ENCODE results near the gene TRAPPC4.
"Not testable (repeated sequence)": the region's sequence is repeated elsewhere in the genome, so short reads cannot be mapped to it uniquely, and the experiment has no call there.

Gene TRAPPC4, protein sequence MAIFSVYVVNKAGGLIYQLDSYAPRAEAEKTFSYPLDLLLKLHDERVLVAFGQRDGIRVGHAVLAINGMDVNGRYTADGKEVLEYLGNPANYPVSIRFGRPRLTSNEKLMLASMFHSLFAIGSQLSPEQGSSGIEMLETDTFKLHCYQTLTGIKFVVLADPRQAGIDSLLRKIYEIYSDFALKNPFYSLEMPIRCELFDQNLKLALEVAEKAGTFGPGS

DNA sequence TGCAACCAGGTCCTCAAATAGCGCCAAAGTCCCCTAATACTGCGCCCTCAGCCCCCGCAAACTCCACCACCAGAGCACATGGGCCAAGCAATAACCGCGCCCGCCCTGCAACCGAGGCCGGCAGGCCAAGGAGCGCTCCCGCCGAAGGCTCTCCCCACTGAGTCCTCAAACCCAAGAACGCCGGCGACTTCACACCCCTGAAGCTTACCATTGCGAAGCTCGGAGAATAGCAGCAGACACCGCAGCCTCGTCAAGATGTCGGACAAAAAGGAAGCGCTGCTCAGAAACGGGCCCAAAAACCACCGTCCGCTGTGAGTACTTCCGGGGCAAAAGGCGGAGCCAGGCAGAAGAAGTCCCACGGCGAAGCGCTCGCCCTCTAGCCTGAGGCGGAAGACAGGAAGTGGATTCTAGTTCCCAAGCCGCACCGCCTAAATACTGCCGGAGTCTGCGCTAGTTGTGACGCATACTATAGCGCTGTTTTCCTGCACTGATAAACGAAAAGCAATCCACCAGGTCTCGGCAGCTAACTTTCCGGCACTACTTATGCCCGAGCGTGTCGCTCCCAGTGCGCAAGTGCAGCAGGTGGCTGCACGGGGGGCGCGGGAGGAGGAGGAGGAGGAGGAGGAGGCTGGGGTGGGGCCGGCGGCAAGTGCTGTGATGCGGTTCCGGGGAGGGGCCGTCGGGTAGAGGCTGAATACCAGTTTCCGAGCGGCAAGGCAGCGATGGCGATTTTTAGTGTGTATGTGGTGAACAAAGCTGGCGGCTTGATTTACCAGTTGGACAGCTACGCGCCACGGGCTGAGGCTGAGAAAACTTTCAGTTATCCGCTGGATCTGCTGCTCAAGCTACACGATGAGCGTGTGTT lies at the start of gene TRAPPC4, which contains the start of gene RPS25:
TSS of gene TRAPPC4 (plus strand) at position 693 of the 865 bp plus-strand sequence. CDS start at position 723, 30 bp downstream.
TSS of gene RPS25 (minus strand) at position 270 of the 865 bp plus-strand sequence. CDS start at position 211, 59 bp downstream.
- peak; percentile 98 for DNase-seq (ENCODE audit: low spot score)

DNA sequence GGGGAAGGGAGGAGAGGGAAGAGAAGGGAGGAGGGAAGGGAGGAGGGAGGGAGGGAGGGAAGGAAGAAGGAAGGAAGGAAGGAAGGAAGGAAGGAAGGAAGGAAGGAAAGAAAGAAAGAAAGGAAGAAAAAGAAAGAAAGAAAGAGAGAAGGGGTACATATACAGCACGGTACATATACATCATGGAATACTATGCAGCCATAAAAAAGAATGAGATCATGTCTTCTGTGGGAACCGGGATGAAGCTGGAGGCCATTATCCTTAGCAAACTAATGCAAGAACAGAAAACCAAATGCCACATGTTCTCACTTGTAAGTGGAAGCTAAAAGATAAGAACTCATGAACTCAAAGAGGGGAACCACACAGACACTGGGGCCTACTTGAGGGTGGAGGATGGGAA lies 49.1 kb upstream of the TRAPPC4 start:
- DNase-seq (ENCODE audit: low spot score): not testable (repeated sequence)

DNA sequence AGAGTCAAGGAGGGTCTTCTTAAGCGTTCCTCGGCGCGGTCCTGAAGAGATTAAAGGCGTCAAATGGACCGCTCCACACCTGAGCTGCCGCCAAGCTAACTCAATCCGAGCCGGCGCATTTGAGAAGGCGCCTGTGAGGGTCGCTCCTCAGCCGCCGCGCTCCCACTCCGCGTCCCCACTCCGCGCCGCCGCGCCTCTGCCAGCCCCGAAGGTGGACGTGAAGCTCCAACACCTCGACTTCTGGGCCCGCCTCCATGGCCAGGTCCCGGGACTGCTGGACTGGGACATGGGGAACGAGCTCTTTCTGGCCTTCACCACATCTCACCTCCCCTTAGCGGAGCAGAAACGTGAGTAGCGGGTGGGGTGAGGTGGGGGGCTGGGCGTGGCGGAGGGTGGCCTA lies 46.9 kb upstream of the TRAPPC4 start, which contains the start of gene FOXR1:
TSS of gene FOXR1 (plus strand) at position 116 of the 400 bp plus-strand sequence. CDS start at position 287, 171 bp downstream.
- DNase-seq (ENCODE audit: low spot score): no peak

DNA sequence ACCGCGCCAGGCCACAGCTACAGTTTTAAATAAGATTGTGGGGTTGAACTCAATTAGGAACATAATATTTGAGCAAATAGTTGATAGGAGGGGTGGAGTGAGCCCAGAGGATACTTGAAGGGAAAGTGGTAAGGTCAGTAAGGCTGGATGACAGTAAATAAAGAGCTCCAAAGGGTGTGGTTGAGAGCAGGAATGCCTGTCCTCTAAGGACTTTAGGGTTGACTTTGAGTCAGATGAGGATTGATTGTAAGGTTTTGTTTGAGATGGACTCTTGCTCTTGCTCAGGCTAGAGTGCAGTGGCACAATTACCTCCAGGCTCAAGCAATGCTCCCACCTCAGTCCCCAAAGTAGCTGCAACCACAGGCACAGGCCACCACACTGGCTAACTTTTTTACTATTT lies 44.6 kb upstream of the TRAPPC4 start:
- no peak for DNase-seq (ENCODE audit: low spot score)

DNA sequence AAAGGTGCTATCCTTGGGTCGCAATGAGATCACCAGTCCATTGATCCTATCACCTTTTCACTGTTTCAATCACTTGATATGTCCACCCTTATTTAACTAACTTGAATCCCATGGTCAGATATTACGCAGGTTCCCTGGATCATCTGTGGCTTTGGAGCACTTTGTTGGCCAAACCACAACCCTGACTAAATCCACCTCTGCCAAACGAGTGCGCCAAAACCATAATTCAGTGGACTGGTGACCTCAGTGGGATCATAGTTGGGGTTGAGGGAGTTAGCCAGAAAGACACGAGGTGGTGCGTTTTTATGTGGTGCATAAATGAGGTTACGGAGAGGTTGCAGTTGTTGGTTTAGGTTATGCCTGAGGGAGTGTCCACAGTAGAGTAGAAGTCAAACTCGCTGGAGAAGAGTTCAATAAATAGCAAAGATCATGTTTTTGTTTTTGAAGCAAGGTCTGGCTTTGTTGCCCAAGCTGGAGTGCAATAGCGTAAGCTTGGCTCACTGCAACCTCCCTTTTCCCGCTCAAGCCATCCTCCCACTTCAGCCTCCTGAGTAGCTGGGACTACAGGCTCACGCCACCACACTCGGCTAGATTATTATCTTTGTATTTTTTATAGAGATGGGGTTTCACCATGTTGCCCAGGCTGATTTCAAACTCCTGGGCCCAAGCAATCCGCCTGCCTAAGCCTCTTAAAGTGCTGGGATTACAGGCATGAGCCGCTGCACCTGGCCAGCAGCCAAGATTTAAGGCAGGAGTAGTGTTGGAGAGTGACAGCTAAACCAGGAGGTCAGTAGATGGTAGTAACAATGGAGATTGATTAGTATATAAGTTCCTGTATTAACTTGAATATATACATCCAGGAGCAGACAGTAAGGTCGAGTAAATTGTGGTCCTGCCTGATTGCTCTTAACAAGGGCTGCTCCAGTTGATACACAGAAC lies 42.5 kb upstream of the TRAPPC4 start:
- no peak for DNase-seq (ENCODE audit: low spot score)

DNA sequence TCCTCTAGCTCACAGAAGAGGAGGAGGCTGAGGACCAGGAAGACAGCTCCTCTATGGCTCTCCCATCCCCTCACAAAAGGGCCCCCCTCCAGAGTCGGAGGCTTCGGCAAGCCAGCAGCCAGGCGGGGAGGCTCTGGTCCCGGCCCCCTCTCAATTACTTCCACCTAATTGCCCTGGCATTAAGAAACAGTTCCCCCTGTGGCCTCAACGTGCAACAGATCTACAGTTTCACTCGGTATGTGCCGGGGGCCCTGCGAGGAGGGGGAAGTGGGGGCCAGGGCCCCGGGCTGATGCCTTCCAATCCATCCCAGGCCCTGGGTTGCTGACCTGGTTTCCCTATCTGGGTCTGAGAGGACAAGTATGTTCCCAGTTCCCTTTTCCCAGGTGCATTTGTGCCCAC lies 39.1 kb upstream of the TRAPPC4 start:
- DNase-seq (ENCODE audit: low spot score): peak; percentile 23

DNA sequence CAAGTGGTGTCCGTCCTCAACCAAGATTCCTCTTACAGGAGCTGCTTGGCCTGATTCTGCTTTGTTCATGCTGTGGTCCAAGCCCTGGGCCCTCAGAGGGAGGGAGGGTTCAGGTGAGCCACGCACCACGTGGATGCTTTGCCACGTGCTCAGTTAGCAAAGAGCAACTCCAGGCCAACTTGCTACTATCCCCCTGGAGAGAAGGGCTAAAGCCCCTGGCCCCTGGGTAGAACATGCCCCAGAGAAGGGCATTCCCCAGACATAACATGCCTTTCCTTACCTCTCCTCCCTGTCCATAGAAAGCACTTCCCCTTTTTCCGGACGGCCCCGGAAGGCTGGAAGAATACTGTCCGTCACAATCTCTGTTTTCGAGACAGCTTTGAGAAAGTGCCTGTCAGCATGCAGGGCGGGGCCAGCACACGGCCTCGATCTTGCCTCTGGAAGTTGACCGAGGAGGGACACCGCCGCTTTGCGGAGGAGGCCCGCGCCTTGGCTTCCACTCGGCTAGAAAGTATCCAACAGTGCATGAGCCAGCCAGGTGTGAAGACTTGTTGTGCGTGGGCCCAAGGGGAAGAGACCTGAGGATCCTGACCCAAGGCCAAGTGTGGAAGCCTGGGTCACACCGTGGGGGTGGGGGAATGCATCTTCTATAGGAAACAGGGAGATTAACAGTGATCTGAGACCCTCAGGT lies 38.2 kb upstream of the TRAPPC4 start:
- no peak for DNase-seq (ENCODE audit: low spot score)

DNA sequence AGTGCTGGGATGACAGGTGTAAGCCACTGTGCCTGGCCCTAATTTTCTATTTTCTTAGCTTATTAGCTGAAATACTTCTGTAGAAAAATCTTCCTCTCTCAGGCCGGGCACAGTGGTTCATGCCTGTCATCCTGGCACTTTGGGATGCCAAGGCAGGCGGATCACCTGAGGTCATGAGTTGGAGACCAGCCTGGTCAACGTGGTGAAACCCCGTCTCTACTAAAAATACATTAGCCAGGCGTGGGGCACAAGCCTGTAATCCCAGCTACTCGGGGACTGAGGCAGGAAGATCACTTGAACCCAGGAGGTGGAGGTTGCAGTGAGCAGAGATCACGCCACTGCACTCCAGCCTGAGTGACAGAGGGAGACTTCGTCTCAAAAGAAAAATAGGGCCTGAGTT lies 34.2 kb upstream of the TRAPPC4 start:
- DNase-seq (ENCODE audit: low spot score): not testable (repeated sequence)

DNA sequence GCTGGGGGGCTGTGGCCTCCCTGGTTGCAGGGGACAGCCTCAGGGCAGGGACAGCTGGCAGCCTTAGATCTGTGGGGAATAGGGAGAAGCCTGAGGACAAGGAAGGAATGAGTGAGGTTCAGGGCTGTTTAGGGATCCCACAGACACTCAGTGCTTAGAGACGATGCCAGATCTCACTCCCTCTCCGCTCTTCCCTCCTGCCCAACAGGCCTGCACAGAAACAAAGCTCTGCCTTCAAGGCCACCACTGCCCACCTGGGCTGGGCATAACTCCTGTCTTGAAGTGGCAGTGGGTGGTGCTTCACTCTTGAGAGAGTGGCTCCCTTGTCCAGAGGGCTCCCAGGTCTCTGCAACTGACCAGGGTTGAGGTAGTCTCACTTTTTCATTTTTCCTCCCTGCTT lies 33.7 kb upstream of the TRAPPC4 start:
- DNase-seq (ENCODE audit: low spot score): no peak

DNA sequence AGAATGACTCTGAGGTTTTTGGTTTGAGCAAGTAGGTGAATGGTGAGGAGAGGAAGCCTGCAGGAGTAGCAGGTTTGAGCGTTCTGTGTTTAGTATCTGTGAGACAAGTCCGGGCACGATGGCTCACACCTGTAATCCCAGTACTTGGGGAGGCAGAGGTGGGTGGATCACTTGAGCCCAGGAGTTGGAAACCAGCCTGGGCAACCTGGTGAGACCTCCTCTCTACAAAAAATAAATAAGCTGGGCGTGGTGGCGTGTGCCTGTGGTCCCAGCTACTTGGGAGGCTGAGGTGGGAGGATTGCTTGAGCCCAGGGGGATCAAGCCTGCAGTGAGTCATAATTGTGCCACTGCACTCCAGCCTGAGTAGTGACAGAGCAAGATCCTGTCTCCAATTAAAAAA lies 30.3 kb upstream of the TRAPPC4 start:
- DNase-seq (ENCODE audit: low spot score): no peak

DNA sequence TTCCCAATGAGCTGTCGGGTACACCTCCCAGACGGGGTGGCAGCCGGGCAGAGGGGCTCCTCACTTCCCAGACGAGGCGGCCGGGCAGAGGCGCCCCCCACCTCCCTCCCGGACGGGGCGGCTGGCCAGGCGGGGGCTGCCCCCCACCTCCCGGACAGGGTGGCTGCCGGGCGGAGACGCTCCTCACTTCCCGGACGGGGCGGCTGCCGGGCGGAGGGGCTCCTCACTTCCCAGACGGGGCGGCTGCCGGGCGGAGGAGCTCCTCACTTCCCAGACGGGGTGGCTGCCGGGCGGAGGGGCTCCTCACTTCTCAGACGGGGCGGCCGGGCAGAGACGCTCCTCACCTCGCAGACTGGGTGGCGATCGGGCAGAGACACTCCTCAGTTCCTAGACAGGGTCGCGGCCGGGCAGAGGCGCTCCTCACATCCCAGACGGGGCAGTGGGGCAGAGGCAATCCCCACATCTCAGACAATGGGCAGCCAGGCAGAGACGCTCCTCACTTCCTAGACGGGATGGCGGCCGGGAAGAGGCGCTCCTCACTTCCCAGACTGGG lies 27.0 kb upstream of the TRAPPC4 start:
- DNase-seq (ENCODE audit: low spot score): not testable (repeated sequence)

DNA sequence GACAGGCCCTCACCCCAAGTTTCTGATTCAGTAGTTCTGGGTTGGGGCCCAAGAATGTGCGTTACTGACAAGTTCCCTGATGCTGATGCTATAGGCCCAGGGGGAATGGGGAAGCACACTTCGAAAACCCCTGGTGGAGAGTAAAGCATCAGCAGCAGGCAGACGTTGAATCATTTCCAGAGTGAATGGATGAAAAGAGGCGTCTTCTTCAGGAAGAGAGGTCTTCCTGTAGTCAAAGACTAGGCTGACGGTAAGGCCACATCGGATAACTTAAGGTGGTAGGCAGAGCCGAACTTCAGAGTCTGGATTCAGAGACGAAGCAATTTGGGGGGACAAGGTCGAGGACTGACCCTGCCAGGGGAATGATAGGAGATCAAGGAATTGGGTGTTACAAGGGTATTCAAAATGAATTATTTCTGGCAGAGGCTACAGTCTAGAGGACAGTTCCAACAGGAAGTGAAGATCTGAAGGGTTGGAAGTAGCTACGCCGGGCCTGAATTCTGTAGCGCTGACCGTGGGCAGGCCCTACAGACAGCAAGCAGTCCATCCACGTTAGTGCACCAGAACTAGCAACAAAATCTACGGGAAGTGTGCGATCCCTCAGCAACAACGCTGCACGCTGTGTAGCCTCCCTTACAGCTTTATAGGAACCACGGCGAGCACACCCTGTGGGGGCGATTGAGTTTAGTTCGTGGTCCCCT lies 21.5 kb upstream of the TRAPPC4 start:
- DNase-seq (ENCODE audit: low spot score): peak; percentile 71

DNA sequence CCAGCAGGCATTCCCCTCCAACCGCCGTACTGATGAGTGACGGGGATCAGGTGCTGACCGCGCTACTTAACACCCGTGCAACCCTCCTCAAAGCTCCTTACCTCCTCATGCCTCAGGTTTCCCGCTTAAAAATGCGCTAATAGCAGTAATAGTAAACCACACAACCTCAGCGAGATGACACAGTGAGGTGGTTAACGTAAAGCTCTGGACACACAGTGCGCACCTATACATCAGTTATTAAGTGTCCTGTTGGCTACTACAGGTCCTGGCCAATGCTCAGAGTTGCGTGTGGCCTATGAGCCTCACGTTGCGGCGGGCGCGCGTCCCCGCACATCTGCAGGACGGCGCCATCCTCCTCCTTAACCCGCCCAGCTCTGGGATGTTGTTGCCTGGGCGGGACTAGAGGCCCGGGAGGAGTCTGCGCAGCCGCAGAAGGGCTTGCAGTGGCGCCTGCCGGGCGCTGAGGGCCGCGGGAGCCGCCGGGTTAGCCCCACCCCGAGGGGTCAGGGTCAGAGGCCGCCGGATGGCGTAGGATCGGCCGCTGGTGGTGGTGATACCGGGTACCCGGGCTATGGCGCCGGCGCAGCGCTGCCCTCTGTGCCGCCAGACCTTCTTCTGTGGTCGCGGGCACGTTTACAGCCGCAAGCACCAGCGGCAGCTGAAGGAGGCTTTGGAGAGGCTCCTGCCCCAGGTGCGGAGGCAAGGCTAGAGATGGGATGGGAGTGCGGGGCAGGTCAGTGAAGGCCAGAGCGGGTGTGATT lies 20.8 kb upstream of the TRAPPC4 start, which contains the start of gene CENATAC:
TSS of gene CENATAC (plus strand) at position 512 of the 761 bp plus-strand sequence. CDS start at position 572, 60 bp downstream.
- DNase-seq (ENCODE audit: low spot score): peak; percentile 94

DNA sequence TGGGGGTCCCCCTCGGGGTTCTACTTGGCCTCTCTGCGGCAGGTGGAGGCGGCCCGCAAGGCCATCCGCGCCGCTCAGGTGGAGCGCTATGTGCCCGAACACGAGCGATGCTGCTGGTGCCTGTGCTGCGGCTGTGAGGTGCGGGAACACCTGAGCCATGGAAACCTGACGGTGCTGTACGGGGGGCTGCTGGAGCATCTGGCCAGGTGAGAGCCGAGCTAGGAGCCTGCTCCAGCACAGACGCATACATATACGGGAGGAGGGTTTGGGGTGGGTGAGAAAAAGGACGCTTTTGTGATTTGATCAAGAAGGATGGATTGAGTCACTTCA lies 20.2 kb upstream of the TRAPPC4 start:
- no peak for DNase-seq (ENCODE audit: low spot score)

DNA sequence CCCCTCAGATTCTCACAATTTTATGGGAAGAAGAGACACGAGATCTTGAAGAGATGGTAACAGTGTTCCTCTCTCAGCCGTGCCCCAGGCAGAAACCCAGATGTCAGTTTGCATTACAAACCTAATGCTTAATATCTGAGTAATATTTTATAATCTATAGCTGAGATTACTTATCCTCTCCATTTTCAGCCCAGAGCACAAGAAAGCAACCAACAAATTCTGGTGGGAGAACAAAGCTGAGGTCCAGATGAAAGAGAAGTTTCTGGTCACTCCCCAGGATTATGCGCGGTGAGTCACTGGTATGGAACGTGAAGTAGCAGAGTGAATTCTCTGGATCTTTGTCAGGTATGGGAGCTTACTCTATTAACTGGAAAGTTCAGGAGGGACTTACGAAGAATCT lies 19.7 kb upstream of the TRAPPC4 start:
- DNase-seq (ENCODE audit: low spot score): no peak

DNA sequence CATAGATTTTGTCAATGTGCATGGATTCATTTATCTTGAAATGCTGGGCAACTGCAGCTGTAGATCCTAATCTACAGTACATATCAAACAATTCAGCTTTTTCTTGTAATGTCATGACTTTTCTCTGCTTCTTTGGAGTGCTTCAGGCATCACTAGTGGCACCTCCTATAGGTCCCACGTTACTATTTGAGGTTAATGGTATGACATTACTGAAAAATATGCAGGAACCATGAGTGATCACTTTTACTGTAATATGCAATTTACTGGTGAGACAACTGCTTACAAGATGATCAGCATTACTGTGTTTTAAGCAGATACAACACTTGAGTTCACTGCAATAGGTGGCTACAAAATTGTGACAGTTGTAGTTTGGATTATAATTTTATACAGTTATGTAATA lies 17.7 kb upstream of the TRAPPC4 start:
- no peak for DNase-seq (ENCODE audit: low spot score)

DNA sequence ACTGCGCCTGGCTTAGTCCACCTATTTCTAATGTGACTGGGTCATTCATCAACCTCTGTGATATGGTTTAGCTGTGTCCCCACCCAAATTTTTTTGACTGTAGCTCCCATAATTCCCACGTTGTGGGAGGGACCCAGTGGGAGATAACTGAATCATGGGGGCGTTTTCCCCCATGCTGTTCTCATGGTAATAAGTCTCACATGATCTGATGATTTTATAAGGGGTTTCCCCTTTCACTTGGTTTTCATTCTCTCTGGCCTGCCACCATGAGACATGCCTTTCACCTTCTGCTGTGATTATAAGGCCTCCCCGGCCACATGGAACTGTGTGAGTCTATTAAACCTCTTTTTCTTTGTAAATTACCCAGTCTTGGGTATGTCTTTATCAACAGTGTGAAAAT lies 11.9 kb upstream of the TRAPPC4 start:
- no peak for DNase-seq (ENCODE audit: low spot score)

DNA sequence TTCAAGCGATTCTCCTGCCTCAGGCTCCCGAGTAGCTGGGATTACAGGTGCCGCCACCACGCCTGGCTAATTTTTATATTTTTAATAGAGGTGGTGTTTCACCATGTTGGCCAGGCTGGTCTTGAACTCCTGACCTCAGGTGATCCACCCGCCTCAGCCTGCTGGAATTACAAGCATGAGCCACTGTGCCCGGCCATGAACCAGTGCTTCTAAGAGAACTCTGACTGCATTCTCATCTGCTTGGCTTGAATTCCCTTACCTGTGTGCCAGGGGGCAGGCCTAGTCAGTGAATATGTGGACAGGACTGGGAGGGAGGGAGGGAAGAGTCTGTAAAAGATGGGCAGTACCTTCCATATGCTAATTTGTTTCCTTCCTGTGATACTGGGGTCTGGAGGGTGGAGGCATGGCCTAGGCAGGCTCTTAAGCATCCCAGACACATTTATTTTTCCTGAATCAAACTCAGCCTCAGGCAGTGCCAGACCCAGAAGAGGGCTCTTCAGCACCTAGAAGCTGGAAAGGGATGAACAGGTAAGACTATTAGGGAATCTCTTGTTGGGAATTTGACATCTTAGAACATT lies 7.0 kb upstream of the TRAPPC4 start:
- no peak for DNase-seq (ENCODE audit: low spot score)

DNA sequence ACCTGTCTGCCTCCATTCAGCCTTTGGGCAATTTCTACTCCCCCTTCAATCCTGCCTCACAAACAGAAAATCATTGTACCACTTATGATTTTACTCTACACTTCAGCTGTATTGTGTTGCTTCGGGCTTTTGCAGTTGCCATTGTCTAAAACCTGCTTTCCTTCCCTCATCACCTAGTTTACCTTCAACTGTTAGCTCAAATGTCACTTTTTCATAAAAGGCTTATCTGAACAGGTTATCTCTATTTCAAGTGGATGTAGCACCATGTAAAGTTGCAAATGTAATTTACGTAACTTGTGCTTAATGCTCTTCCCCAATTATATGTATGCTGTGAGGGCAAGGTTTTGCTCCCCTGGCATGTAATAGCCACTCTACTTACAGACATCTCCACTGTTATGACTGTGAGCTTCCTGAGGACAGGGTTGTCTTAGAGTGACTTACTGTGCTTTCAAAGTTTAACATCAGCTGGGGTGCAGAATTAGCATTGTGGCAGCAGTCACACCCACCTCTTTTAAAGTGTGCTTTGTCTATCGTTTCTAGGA lies 5.9 kb upstream of the TRAPPC4 start:
- DNase-seq (ENCODE audit: low spot score): no peak
